ENCODE measurements around the gene SORCS2.

SORCS2 gene

GRCh38 chr4:7362862-7363430, 170.6 kb downstream of the SORCS2 start:
- DNase-seq: no peak

GRCh38 chr4:7364979-7365378, 172.6 kb downstream of the SORCS2 start:
- DNase-seq: peak; percentile 47

- DNase-seq: peak; percentile 95
These were observed 173.3 kb downstream of the SORCS2 start for GRCh38 chr4:7365462-7366179.

GRCh38 chr4:7366180-7366945, 174.0 kb downstream of the SORCS2 start:
- no peak for DNase-seq

- no peak for DNase-seq
These were observed 174.6 kb downstream of the SORCS2 start for GRCh38 chr4:7366954-7367353.

- peak; percentile 42 for DNase-seq
These were observed 175.1 kb downstream of the SORCS2 start for GRCh38 chr4:7367406-7367805.

- no peak for DNase-seq
These were observed 175.5 kb downstream of the SORCS2 start for GRCh38 chr4:7367864-7368277.

GRCh38 chr4:7368296-7368695, 176.0 kb downstream of the SORCS2 start:
- DNase-seq: no peak

- DNase-seq: no peak
These were observed 177.2 kb downstream of the SORCS2 start for GRCh38 chr4:7369511-7369910.

GRCh38 chr4:7370038-7370437, 177.7 kb downstream of the SORCS2 start:
- no peak for DNase-seq

GRCh38 chr4:7371210-7371941, 179.0 kb downstream of the SORCS2 start:
- DNase-seq: no peak

GRCh38 chr4:7372673-7373072, 180.3 kb downstream of the SORCS2 start:
- DNase-seq: no peak

- no peak for DNase-seq
These were observed 182.2 kb downstream of the SORCS2 start for GRCh38 chr4:7374571-7374970.

- DNase-seq: no peak
These were observed 183.1 kb downstream of the SORCS2 start for GRCh38 chr4:7375427-7375826.

- no peak for DNase-seq
These were observed 185.0 kb downstream of the SORCS2 start for GRCh38 chr4:7377223-7377865.

- DNase-seq: no peak
These were observed 186.8 kb downstream of the SORCS2 start for GRCh38 chr4:7379186-7379585.

- DNase-seq: no peak
These were observed 187.4 kb downstream of the SORCS2 start for GRCh38 chr4:7379719-7380118.

GRCh38 chr4:7381221-7381889, 189.0 kb downstream of the SORCS2 start:
- DNase-seq: no peak

GRCh38 chr4:7381890-7382633, 189.7 kb downstream of the SORCS2 start:
- no peak for DNase-seq

- DNase-seq: no peak
These were observed 190.3 kb downstream of the SORCS2 start for GRCh38 chr4:7382634-7383014.

GRCh38 chr4:7383266-7383665, 190.9 kb downstream of the SORCS2 start:
- no peak for DNase-seq
